ENCODE results near the gene REX1BD.

Gene REX1BD

GRCh38 chr19:18613589-18614234 is 25.1 kb downstream of the REX1BD start:
- no peak for DNase-seq (ENCODE audit: low read depth)

GRCh38 chr19:18616023-18616422 is 27.4 kb downstream of the REX1BD start:
- no peak for DNase-seq (ENCODE audit: low read depth)

- no peak for DNase-seq (ENCODE audit: low read depth)
Measured at GRCh38 chr19:18617562-18617961, 29.0 kb downstream of the REX1BD start.

- DNase-seq (ENCODE audit: low read depth), result no peak
Measured at GRCh38 chr19:18618236-18618635, 29.6 kb downstream of the REX1BD start.

GRCh38 chr19:18620311-18620710 is 31.7 kb downstream of the REX1BD start:
- no peak for DNase-seq (ENCODE audit: low read depth)

GRCh38 chr19:18620902-18621301 is 32.3 kb downstream of the REX1BD start:
- no peak for DNase-seq (ENCODE audit: low read depth)

GRCh38 chr19:18626906-18627305 is 38.3 kb downstream of the REX1BD start:
- no peak for DNase-seq (ENCODE audit: low read depth)

- DNase-seq (ENCODE audit: low read depth), result no peak
Measured at GRCh38 chr19:18629166-18630088, 40.8 kb downstream of the REX1BD start.

- no peak for DNase-seq (ENCODE audit: low read depth)
Measured at GRCh38 chr19:18633321-18633720, 44.7 kb downstream of the REX1BD start.

- DNase-seq (ENCODE audit: low read depth), result no peak
Measured at GRCh38 chr19:18634612-18635297, 46.2 kb downstream of the REX1BD start.

GRCh38 chr19:18635831-18636182 is 47.2 kb downstream of the REX1BD start:
- no peak for DNase-seq (ENCODE audit: low read depth)

GRCh38 chr19:18636183-18636968 is 47.8 kb downstream of the REX1BD start:
- DNase-seq (ENCODE audit: low read depth), result peak; percentile 50

- no peak for DNase-seq (ENCODE audit: low read depth)
Measured at GRCh38 chr19:18636969-18637629, 48.5 kb downstream of the REX1BD start, which contains the start of gene KLHL26. Gene KLHL26, plus strand, starts transcription at chr19:18637028. Its CDS starts 27 bp downstream, at chr19:18637055.

GRCh38 chr19:18637673-18638630 is 49.4 kb downstream of the REX1BD start:
- no peak for DNase-seq (ENCODE audit: low read depth)

GRCh38 chr19:18639706-18640243 is 51.2 kb downstream of the REX1BD start:
- DNase-seq (ENCODE audit: low read depth), result no peak

Data from GM04503 (cell line).